WTC11 (cell line): ENCODE data around the gene ZFC3H1.

ENCODE experiments used
- ELF4 ChIP-seq: sonication (generic); formaldehyde crosslinking; IDR thresholded peaks from 2 replicates; pipeline ENCODE4 v1.8.1; 2022; ENCODE audit warnings: low read depth, mild to moderate bottlenecking, moderate library complexity, missing genetic modification reagents
- TF ChIP-seq, protein P1 (sequence below): sonication (generic); formaldehyde crosslinking; IDR thresholded peaks from 2 replicates; pipeline ENCODE4 v1.8.0; 2023; ENCODE audit warnings: missing genetic modification reagents, mild to moderate bottlenecking, borderline replicate concordance

DNA sequence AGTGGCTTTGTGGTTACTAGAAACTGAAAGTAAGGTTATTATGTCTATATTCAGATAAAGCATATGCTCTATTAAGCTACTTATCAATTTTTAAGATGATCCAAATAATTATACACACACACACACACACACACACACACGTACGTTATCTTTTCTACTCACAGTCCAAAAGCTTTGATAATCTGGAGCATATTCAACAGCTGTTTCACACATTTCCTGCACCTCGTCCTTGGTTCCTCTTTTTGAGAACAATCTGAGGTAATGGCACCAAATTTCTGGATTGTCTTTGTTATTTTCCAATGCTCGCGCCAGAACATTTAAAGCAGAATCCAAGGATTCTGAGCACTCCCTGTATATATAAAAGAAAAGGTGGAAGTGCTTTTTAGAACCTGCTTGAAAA, 37.5 kb downstream of the ZFC3H1 start:
- TF ChIP-seq ELF4 (CRISPR knock-in tag), result no peak
- TF ChIP-seq, protein P1, sequence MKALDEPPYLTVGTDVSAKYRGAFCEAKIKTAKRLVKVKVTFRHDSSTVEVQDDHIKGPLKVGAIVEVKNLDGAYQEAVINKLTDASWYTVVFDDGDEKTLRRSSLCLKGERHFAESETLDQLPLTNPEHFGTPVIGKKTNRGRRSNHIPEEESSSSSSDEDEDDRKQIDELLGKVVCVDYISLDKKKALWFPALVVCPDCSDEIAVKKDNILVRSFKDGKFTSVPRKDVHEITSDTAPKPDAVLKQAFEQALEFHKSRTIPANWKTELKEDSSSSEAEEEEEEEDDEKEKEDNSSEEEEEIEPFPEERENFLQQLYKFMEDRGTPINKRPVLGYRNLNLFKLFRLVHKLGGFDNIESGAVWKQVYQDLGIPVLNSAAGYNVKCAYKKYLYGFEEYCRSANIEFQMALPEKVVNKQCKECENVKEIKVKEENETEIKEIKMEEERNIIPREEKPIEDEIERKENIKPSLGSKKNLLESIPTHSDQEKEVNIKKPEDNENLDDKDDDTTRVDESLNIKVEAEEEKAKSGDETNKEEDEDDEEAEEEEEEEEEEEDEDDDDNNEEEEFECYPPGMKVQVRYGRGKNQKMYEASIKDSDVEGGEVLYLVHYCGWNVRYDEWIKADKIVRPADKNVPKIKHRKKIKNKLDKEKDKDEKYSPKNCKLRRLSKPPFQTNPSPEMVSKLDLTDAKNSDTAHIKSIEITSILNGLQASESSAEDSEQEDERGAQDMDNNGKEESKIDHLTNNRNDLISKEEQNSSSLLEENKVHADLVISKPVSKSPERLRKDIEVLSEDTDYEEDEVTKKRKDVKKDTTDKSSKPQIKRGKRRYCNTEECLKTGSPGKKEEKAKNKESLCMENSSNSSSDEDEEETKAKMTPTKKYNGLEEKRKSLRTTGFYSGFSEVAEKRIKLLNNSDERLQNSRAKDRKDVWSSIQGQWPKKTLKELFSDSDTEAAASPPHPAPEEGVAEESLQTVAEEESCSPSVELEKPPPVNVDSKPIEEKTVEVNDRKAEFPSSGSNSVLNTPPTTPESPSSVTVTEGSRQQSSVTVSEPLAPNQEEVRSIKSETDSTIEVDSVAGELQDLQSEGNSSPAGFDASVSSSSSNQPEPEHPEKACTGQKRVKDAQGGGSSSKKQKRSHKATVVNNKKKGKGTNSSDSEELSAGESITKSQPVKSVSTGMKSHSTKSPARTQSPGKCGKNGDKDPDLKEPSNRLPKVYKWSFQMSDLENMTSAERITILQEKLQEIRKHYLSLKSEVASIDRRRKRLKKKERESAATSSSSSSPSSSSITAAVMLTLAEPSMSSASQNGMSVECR, result no peak
